ENCODE measurements around the gene ZNF598.
"Not testable (repeated sequence)": the region's sequence is repeated elsewhere in the genome, so short reads cannot be mapped to it uniquely, and the experiment has no call there.

The ZNF598 gene

GRCh38 chr16:1974157-1975070 lies 35.2 kb downstream of the ZNF598 start:
- no peak for DNase-seq

DNA sequence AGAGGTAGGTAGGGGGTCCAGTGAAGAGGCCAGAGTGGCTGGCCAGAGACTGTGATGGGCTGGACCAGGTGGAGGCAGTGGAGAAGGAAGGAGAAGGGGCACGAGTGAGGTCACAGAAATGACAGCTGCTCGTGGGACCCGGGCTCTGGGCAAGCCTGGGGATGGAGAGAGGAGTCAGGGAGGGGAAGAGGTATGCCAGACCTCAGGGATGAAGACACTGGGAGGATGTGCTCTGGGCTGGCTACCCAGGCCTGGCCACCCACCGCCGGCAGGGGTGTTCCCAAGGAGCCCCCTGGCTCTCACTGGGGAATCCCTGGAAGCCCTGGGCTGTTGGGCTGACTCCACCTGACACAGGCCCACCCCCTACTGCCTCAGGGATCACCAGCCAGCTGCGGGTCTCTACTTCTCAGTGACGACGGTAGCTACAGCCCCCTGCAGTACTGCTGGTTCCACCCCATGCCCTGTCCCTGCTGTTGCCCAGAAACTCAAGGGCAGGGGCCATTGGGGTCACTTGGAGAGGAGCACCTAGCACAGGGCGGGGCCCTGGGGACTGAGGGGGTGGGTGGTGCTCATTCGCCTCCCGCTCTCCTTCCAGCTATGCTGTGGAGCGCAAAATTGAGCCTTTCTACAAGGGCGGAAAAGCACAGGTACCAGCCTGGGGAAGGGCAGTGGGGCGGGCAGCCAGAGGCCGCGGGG lies 36.0 kb downstream of the ZNF598 start:
- DNase-seq: no peak

DNA sequence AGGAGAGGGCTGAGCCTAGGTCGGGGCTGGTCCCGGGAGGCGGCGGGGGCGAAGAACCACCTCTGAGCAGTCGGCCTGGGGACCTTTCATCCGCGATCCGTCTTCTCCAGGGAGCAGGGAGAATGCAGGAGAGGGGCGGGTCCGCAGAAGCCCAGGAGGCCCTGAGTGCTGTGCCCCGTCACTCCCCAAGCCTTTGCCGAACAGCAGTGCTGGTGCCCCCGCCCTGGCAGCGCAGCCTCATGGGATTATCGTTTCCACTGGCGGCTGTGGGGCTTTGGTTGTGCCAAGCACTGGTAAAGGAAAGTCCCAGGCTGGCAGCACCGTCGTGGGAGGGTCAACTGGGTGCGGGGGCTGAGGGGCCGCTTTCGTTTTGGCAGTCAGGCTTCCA lies 37.1 kb downstream of the ZNF598 start:
- DNase-seq: no peak

- peak; percentile 92 to 95 for DNase-seq
These were observed 37.7 kb downstream of the ZNF598 start, which contains the start of gene TBL3 for GRCh38 chr16:1971796-1972489. TBL3 (plus strand) TSS chr16:1972053; CDS start chr16:1972165, 112 bp downstream.

DNA sequence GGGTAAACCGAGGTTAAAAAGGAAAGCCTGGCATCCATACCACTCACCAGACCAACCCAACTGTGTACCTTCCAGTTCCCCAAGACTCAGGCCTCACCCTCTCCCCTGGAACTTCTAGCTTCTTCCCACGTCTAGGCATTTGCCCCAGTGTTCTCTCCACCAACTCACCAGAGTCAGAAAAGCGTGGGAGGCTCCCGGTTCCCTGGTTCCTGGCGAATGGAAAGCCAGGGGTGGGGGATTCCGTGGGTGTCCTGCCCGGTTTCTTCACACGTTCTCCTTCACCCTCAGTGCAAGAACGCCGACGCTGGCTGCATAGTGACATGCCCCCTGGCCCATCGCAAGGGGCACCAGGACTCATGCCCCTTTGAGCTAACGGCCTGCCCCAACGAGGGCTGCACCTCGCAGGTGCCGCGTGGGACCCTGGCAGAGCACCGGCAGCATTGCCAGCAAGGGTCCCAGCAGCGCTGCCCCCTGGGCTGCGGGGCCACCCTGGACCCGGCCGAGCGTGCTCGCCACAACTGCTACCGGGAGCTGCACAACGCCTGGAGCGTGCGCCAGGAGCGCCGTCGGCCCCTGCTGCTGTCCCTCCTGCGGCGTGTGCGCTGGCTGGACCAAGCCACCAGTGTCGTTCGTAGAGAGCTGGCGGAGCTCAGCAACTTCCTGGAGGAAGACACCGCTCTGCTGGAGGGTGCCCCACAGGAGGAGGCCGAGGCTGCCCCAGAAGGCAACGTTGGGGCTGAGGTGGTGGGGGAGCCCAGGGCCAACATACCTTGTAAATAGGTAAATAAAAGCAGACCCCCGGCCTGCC lies 41.3 kb downstream of the ZNF598 start:
- DNase-seq: no peak

DNA sequence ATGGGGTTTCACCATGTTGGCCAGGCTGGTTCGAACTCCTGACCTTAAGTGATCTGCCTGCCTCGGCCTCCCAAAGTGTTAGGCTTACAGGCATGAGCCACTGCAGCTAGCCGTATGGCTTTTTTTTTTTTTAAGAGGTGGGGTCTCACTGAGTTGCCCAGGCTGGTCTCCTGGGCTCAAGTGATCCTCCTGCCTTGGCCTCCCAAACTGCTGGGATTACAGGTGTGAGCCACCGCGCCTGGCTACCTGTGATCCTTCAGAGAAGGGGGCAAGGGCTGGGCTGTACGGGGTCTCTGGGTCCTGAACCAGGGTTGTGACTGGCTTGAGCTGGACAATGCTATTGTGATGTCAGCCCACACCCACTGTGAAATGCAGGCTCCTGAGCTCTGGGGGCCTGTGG lies 43.2 kb downstream of the ZNF598 start, which contains the start of gene RNF151:
Gene RNF151, plus strand, starts transcription at position 397 of the 400 bp plus-strand sequence. CDS start 26 bp downstream, outside the sequence.
- no peak for DNase-seq

DNA sequence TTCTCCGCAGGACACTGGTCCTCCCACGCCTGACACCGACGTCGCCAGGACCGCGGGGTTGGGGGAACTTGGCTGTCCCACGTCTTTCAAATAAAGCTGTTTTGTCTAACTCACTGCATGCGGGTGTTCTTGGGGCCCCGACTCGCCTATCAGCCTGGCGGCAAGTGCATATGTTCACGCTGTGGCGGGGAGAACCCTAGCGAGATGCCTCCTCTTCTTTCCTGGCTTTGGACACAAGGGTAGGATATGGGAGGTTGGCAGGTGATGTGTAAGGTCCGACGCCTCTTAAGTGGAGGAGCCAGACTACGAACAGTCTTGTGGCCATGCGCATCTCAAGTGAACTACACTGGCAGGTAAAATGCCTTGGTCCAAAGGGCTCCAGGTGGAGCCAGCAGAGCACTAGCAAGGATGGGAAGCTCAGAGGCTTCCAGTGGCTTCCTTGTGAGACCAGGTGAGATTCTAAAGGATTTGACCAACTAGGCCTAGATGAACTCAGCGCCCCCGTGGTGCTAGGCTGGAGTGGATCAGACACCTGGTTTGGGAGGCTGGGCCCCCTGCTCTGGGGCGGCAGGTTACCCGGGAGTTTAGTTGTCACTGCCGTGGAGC lies 44.1 kb downstream of the ZNF598 start:
- DNase-seq: no peak

DNA sequence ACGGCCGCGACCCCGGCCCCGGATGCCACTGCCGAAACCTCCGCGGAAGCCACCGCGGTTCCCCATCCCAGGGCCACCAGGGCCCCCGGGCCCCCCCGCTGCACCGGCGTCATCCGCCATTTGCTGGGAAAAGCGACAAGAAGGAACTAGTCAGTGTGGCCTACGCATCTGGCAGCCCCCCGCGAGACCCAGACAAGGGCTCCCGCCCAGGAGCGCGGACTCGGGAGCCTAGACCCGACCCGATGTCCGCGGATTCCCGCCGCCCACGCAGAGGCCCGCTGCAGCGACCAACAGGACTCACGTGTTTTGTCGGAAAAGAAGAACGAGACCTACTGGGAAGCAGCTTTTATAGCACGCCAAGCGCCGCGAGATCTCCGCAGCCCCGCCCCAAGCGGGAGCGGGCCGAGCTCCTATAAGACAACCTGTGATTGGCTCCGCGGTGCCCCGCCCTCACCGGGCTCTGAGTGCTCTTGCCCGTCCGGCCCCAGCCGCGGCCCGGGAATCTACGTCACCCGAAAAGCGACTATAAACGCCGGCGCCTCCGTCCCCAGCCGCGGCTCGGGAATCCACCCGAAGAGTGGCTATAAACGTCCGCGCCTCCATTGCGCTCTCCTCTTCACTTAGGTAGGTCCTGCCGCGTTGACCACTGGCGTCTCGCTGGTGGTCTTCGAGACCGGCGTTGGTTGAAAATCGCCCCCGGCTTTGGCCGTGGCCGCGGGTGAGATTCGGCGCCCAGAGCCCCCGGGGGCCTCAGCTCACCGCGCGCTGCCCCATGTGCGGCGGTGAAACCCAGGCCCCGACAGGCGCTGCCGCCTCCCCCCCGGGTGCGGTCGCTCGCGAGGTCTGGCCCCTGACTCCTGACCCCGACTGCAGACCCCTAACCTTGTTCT lies 44.9 kb downstream of the ZNF598 start, which contains the start of gene RPS2:
Gene RPS2, minus strand, starts transcription at position 321 of the 890 bp plus-strand sequence. Its CDS starts 201 bp downstream, at position 120.
- peak; percentile 98 for DNase-seq

- peak; percentile 46 for DNase-seq
These were observed 45.7 kb downstream of the ZNF598 start for GRCh38 chr16:1963806-1964505.

GRCh38 chr16:1962161-1963153 lies 47.2 kb downstream of the ZNF598 start:
- not testable (repeated sequence) for DNase-seq

DNA sequence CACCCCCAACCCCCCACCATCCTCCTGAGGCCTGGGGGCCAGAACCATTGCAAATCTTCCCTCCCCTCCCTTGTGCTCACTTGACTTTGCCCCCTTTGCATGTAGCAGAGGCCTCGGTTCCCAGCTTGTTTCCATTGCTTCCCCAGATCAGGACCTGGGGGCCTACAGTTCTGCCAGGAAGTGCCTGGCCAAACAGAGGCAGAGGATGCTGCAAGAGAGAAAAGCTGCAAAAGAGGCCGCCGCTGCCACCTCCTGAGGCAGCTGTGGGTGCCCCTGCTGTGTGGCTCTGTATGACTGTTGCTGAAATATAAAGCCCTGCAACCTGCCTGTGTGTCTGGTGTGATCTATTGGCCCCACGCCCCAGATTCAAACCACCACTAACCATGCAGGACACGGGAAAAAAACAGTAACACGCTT lies 48.0 kb downstream of the ZNF598 start:
- DNase-seq: peak in 1 of 2 experiments; percentile 26

DNA sequence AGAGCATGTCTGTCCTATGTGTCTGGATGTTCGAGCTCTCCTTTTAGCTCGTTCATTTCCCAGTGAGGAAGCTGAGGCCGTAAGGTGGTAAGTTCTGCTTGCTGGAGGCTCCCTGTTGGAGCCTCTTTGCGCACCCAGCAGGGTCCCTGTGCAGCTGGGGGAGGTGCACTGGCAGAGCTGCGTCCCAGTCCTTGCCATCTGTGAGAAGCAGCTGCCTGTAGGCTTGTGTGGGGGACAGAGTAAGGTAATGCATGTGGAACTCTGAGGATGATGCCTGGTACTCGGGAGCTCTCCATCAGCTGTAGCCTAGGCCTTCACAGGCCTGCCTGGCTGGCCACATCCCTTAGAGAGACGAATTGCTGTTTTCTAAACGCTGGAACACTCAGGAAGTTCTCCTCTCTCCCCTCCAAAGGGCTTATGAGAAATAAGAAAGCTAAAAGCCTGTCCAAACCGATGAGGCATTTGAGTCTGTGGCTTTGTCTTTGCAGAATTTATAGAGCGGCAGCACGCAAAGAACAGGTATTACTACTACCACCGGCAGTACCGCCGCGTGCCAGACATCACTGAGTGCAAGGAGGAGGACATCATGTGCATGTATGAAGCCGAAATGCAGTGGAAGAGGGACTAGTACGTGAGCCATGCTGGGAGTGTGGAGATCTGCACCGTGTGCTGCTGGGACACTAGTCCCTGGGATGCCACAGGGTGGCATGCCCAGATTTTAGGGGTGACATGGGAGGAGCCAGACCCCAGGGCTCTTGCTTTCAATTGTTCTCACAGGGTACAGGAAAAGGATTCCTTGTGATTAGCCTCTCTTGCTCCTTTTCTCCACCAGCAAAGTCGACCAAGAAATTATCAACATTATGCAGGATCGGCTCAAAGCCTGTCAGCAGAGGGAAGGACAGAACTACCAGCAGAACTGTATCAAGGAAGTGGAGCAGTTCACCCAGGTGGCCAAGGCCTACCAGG lies 48.7 kb downstream of the ZNF598 start:
- peak; percentile 51 to 77 for DNase-seq

- peak; percentile 83 to 88 for DNase-seq
These were observed 50.2 kb downstream of the ZNF598 start, which contains the start of gene NDUFB10 for GRCh38 chr16:1959269-1960039. NDUFB10 (plus strand) TSS chr16:1959538; CDS start chr16:1959625, 87 bp downstream.

- DNase-seq: no peak
These were observed 50.8 kb downstream of the ZNF598 start for GRCh38 chr16:1958715-1959268.

DNA sequence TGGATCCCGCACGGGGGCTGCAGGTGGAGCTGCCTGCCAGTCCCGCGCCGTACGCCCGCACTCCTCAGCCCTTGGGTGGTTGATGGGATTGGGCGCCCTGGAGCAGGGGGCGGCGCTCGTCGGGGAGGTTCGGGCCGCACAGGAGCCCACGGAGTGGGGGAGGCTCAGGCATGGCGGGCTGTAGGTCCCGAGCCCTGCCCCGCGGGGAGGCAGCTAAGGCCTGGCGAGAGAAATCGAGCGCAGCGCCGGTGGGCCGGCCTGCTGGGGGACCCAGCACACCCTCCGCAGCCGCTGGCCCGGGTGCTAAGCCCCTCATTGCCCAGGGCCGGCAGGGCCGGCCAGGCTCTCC lies 51.5 kb downstream of the ZNF598 start:
- not testable (repeated sequence) for DNase-seq
